GM12878 (cell line): Measurements from ENCODE around the gene CMSS1. TPM values are rescaled to one million over a fixed set of nuclear protein-coding genes. Genes with fewer than 3 reads are reported as not detected.

Experiments used
- ATAC-seq: fragments of 200-7000 bp; cut with Tn5 transposase; 3 replicates; pipeline ENCODE4 v1.9.1; 2020; ENCODE audit warnings: mild to moderate bottlenecking, moderate library complexity
- BruUV-seq: library from RNA; stranded (reverse); fragments of 400-500 nt; replicated peaks from 2 replicates; lab custom pipeline; 2021; lab: Mats Ljungman, UMichigan
- CTCF ChIA-PET: fragments of 300-600 bp; sonication (Branson Sonifier 250); formaldehyde crosslinking; extraction: SDS; loops from one replicate; lab custom pipeline; 2021; ENCODE audit warnings: inconsistent platforms; lab: Yijun Ruan, JAX
- POLR2A ChIA-PET: fragments of 350-600 bp; formaldehyde crosslinking; extraction: SDS; loops from one replicate; lab custom pipeline; 2021; ENCODE audit warnings: inconsistent platforms; lab: Charles Lee
- RAD21 ChIA-PET: fragments of 300-600 bp; sonication (Branson Sonifier 250); formaldehyde crosslinking; loops from one replicate; lab custom pipeline; 2023; ENCODE audit warnings: antibody characterized with exemption; ENCODE audit not compliant: unreplicated experiment; lab: Charles Lee
- SMC1A ChIA-PET: fragments of 300-600 bp; sonication (Branson Sonifier 250); formaldehyde crosslinking; loops from one replicate; lab custom pipeline; 2023; ENCODE audit not compliant: unreplicated experiment, uncharacterized antibody; lab: Charles Lee
- DNase-seq: peaks from one replicate; pipeline ENCODE4 v3.0.0-alpha.2; 2011; ENCODE audit warnings: low read depth, low spot score
- FAIRE-seq: peaks from 3 replicates; lab custom pipeline; 2011; peaks lifted over from hg19 to GRCh38; lab: Jason Lieb, UNC
- H2AFZ ChIP-seq: 2 replicates; pipeline ENCODE4 v1.6.0; 2011; ENCODE audit warnings: low read depth, low read length, control low read depth; ENCODE audit not compliant: control insufficient read depth
- H3K27ac ChIP-seq: 2 replicates; pipeline ENCODE4 v1.5.1; 2011; ENCODE audit warnings: control low read depth; ENCODE audit not compliant: control insufficient read depth, insufficient read depth
- H3K27me3 ChIP-seq, 2 experiments: replicated peaks in 1 of 2; 2 replicates each; pipeline versions ENCODE4 v1.6.0 to v1.6.1; 2011; ENCODE audit warnings: low read length in 1 of 2; ENCODE audit not compliant: control insufficient read depth in 2 of 2, insufficient read depth in 2 of 2
- H3K36me3 ChIP-seq, 2 experiments: 2 replicates each; pipeline ENCODE4 v1.5.1; 2011; ENCODE audit warnings: low read length in 1 of 2; ENCODE audit not compliant: control insufficient read depth in 2 of 2, insufficient read depth in 2 of 2
- H3K4me1 ChIP-seq: 2 replicates; pipeline ENCODE4 v1.6.1; 2011; ENCODE audit warnings: mild to moderate bottlenecking, low read length, moderate library complexity, mixed read lengths; ENCODE audit not compliant: control insufficient read depth, insufficient read depth
- H3K4me2 ChIP-seq: 2 replicates; pipeline ENCODE4 v1.6.0; 2011; ENCODE audit warnings: control low read depth; ENCODE audit not compliant: control insufficient read depth, insufficient read depth
- H3K4me3 ChIP-seq: fragments of 200-600 bp; sonication (generic); 2 replicates; pipeline ENCODE4 v1.5.1; 2016
- H3K79me2 ChIP-seq: 2 replicates; pipeline ENCODE4 v1.6.0; 2011; ENCODE audit warnings: low read length; ENCODE audit not compliant: control insufficient read depth, insufficient read depth
- H3K9ac ChIP-seq: 2 replicates; pipeline ENCODE4 v1.8.0; 2011; ENCODE audit warnings: low read length, control low read depth, mixed read lengths; ENCODE audit not compliant: control insufficient read depth, insufficient read depth
- H3K9me3 ChIP-seq: replicated peaks from 3 replicates; pipeline ENCODE4 v1.5.1; 2011; ENCODE audit warnings: mild to moderate bottlenecking, low read length; ENCODE audit not compliant: control insufficient read depth, insufficient read depth
- H4K20me1 ChIP-seq: 2 replicates; pipeline ENCODE4 v1.6.0; 2011; ENCODE audit not compliant: control insufficient read depth, insufficient read depth
- CBX3 ChIP-seq: fragments of 200-600 bp; sonication (generic); IDR thresholded peaks from 2 replicates; pipeline ENCODE4 v1.6.1; 2016; ENCODE audit warnings: low read depth, borderline replicate concordance
- EED ChIP-seq: sonication (generic); IDR thresholded peaks from 2 replicates; pipeline ENCODE4 v1.6.1; 2016; ENCODE audit warnings: antibody characterized with exemption, low read depth
- HCFC1 ChIP-seq: fragments of 150-350 bp; IDR thresholded peaks from 2 replicates; pipeline ENCODE4 v1.6.1; 2014; ENCODE audit warnings: low read length
- HDGF ChIP-seq: fragments of 450-650 bp; IDR thresholded peaks from 2 replicates; pipeline ENCODE4 v1.6.1; 2016; ENCODE audit warnings: antibody characterized with exemption
- JUNB ChIP-seq: IDR thresholded peaks from 2 replicates; pipeline ENCODE4 v1.6.1; 2016; ENCODE audit warnings: antibody characterized with exemption, mild to moderate bottlenecking
- LARP7 ChIP-seq: fragments of 450-650 bp; IDR thresholded peaks from 2 replicates; pipeline ENCODE4 v1.6.1; 2017; ENCODE audit warnings: mild to moderate bottlenecking
- NBN ChIP-seq: fragments of 450-650 bp; IDR thresholded peaks from 2 replicates; pipeline ENCODE4 v1.6.1; 2016
- RB1 ChIP-seq: fragments of 450-650 bp; formaldehyde crosslinking; IDR thresholded peaks from 2 replicates; pipeline ENCODE4 v1.6.1; 2017; ENCODE audit warnings: mild to moderate bottlenecking, borderline replicate concordance
- SMAD1 ChIP-seq: fragments of 450-650 bp; IDR thresholded peaks from 2 replicates; pipeline ENCODE4 v1.6.1; 2018; ENCODE audit warnings: mild to moderate bottlenecking, low read depth; ENCODE audit not compliant: partially characterized antibody
- YBX1 ChIP-seq: fragments of 450-650 bp; IDR thresholded peaks from 2 replicates; pipeline ENCODE4 v1.6.1; 2016; ENCODE audit warnings: antibody characterized with exemption
- YY1 ChIP-seq: IDR thresholded peaks from 2 replicates; pipeline ENCODE4 v1.6.1; 2011; ENCODE audit warnings: low read depth, mild to moderate bottlenecking, low read length
- ZBED1 ChIP-seq: IDR thresholded peaks from 2 replicates; pipeline ENCODE4 v1.6.1; 2016; ENCODE audit warnings: borderline replicate concordance
- ZNF274 ChIP-seq: IDR thresholded peaks from one replicate; pipeline ENCODE4 v1.8.0; 2011; ENCODE audit not compliant: insufficient read length, insufficient read depth
- ZZZ3 ChIP-seq: IDR thresholded peaks from 2 replicates; pipeline ENCODE4 v1.6.1; 2011; ENCODE audit warnings: low read depth; ENCODE audit not compliant: control insufficient read depth, insufficient read length
- WGBS: methylation state at CpG from one replicate; pipeline ENCODE4 v1.1.6; 2016; ENCODE audit warnings: low lambda C conversion rate; ENCODE audit not compliant: insufficient replicate concordance, insufficient coverage; ENCODE audit errors: missing lambda C conversion rate; 5-methylcytosine and 5-hydroxymethylcytosine counted together
- in situ Hi-C: fragments of 300-500 bp; cut with MboI; formaldehyde crosslinking; loops from 9 replicates; pipeline ENCODE4 v1.14.3; 2018; ENCODE audit warnings: mixed read lengths
- intact Hi-C: fragments of 100-400 bp; cut with micrococcal nuclease; formaldehyde crosslinking; loops from one replicate; pipeline ENCODE4 v1.14.2; 2022; ENCODE audit not compliant: unreplicated experiment
- polyA plus RNA-seq, 11 experiments: library from polyadenylated mRNA; depleted of rRNA in 4 of 11; unstranded in 6 of 11; stranded (reverse) in 5 of 11; fragments of >200 nt; fragmentation: Nextera tagmentation in 4 of 11; fragmentation: Illumina TruSeq in 1 of 11; extraction: Ambion mirVana in 4 of 11; extraction: Trizol in 1 of 11; gene quantifications; 1 replicate in 1 of 11; 2 replicates in 10 of 11; pipeline versions ENCODE4 v1.2.1 to v1.2.3, GENCODE V29; 2011 to 2016; ENCODE audit warnings: inconsistent platforms in 2 of 11, missing spikeins in 2 of 11, low read depth in 1 of 11
- total RNA-seq, 4 experiments: library from RNA; depleted of rRNA in 3 of 4; stranded (reverse); fragments of >200 nt in 3 of 4; fragmentation: Illumina TruSeq in 1 of 4; extraction: Trizol in 1 of 4; gene quantifications; 2 replicates each; pipeline versions ENCODE4 v1.2.1 to v1.2.3, GENCODE V29; 2013 to 2021
- TF ChIP-seq, protein P1 (sequence below): IDR thresholded peaks from 2 replicates; pipeline ENCODE4 v1.6.1; 2011; ENCODE audit warnings: low read depth, low read length, improper control_type of control experiment, borderline replicate concordance
- TF ChIP-seq, protein P2 (sequence below): fragments of 150-350 bp; IDR thresholded peaks from 2 replicates; pipeline ENCODE4 v1.6.1; 2014; ENCODE audit warnings: mild to moderate bottlenecking, low read depth, low read length

Gene CMSS1
- total and polyA plus RNA-seq, 10 of the 15 experiments (the other 5 are each of a cell fraction or from before 2014, with no cell fraction given): 31.0 to 118 (median 70.1) TPM

DNA sequence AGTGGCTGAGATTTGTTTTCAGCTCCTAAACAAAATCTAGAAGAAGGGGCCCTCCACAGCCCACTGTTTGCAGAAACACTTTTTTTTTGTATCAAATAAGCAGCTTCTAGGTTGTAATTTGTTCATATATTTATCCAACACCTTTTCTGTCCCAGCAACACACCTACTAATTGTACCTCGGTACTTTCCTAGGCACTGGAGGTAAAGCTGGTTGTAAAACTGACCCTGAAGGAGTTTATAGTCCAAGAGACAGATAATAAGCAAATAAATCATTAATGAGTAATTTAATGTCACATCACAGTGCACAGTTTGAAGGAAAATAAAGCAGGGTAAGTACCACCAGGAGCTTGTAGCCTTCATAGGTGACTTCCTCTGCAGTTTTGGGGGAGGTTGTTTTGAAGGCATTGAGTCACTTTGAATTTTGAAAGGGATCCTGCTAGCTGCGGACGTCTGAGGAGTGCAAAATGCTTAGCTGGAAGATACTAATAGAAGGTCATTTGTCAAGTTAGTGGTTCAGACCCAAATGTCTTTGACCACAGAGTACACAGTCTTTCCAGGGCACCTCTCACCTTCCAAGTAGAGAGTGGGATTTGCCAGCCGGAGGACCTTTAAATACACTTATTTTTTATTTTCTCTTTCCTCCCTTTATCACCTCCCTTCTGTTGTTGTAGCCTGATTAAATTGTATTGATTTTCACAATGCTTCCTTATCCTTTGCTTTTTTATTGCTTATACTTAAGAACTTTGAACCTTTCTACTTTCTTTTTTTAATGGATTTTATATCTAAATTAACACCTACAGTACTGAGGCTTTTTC is 53.8 kb downstream of the CMSS1 start:
- Histone ChIP-seq H3K4me1 (peaks cover 32% of the 10 kb centered on the region), H2AFZ (no peak overlapping the region), H3K4me3 (no peak overlapping the region), H3K27ac (no peak overlapping the region), H3K9ac (no peak overlapping the region), H3K79me2 (peaks cover 21% of the 10 kb centered on the region), H4K20me1 (no peaks in the 10 kb centered on the region), H3K36me3 (no peaks in the 10 kb centered on the region), H3K9me3 (no peaks in the 10 kb centered on the region), H3K4me2 (no peak overlapping the region), H3K27me3 (no peaks in the 10 kb centered on the region)
- DNase-seq: no peak
- ATAC-seq: no peak
- intact Hi-C loops: loop anchor here (2.0 kb wide), 1 partner anchor 175 kb away; no protein-coding TSS in a partner anchor
- ChIA-PET CTCF (interaction anchor here (0.6 to 0.8 kb wide), 2 partner anchors 27 to 515 kb away, joined by 3 to 4 read pairs; no protein-coding TSS in a partner anchor), RAD21 (interaction anchor here (0.8 to 1.7 kb wide), 5 partner anchors 12 to 176 kb away, joined by 3 to 5 read pairs (median 3); no protein-coding TSS in a partner anchor), POLR2A (interaction anchor here (0.7 to 1.2 kb wide), 2 partner anchors 9 to 445 kb away, joined by 3 read pairs; no protein-coding TSS in a partner anchor), SMC1A (interaction anchor here (0.7 to 3.3 kb wide), 7 partner anchors 11 to 135 kb away, joined by 3 to 13 read pairs (median 5); no protein-coding TSS in a partner anchor)
- WGBS: 97% methylated on average over 4 of the region's 4 CpGs
- in situ Hi-C loops: no loop called here
- BruUV-seq: no TSS peak
- FAIRE-seq: no peak
- no peak for TF ChIP-seq EED
- TF ChIP-seq, protein P1, sequence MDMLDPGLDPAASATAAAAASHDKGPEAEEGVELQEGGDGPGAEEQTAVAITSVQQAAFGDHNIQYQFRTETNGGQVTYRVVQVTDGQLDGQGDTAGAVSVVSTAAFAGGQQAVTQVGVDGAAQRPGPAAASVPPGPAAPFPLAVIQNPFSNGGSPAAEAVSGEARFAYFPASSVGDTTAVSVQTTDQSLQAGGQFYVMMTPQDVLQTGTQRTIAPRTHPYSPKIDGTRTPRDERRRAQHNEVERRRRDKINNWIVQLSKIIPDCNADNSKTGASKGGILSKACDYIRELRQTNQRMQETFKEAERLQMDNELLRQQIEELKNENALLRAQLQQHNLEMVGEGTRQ: no peak
- TF ChIP-seq ZNF274: no peak
- no peak for TF ChIP-seq ZZZ3
- TF ChIP-seq RB1: no peak
- no peak for TF ChIP-seq YBX1
- TF ChIP-seq SMAD1: no peak
- TF ChIP-seq ZBED1: no peak
- no peak for TF ChIP-seq HCFC1
- no peak for TF ChIP-seq CBX3
- TF ChIP-seq, protein P2, sequence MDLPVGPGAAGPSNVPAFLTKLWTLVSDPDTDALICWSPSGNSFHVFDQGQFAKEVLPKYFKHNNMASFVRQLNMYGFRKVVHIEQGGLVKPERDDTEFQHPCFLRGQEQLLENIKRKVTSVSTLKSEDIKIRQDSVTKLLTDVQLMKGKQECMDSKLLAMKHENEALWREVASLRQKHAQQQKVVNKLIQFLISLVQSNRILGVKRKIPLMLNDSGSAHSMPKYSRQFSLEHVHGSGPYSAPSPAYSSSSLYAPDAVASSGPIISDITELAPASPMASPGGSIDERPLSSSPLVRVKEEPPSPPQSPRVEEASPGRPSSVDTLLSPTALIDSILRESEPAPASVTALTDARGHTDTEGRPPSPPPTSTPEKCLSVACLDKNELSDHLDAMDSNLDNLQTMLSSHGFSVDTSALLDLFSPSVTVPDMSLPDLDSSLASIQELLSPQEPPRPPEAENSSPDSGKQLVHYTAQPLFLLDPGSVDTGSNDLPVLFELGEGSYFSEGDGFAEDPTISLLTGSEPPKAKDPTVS: no peak
- no peak for TF ChIP-seq NBN
- no peak for TF ChIP-seq YY1
- TF ChIP-seq LARP7: no peak
- TF ChIP-seq HDGF: no peak
- TF ChIP-seq JUNB: no peak
